B cell (primary cell): ENCODE measurements around the gene GIPR.

Source experiments
- CTCF ChIP-seq: fragments of 200-600 bp; IDR thresholded peaks from one replicate; pipeline ENCODE4 v1.8.0; 2022; ENCODE audit warnings: antibody characterized with exemption, mild to moderate bottlenecking
- EZH2 ChIP-seq: IDR thresholded peaks from 2 replicates; pipeline ENCODE4 v1.6.1; 2012; ENCODE audit warnings: borderline replicate concordance, low read depth, mild to moderate bottlenecking, moderate library complexity, low read length; ENCODE audit not compliant: insufficient read depth, poor library complexity, severe bottlenecking

- TF ChIP-seq CTCF (no peak), EZH2 (no peak)
These were observed 35.4 kb upstream of the GIPR start for GRCh38 chr19:45632468-45633196.
